ENCODE data around the gene GMNC.

GMNC gene

GRCh38 chr3:190853464-190853863 lies 9.0 kb downstream of the GMNC start:
- no peak overlapping the region for H3K4me3 ChIP-seq (replicated peaks; ENCODE audit: low read depth, low read length)
- TF ChIP-seq, protein P1, sequence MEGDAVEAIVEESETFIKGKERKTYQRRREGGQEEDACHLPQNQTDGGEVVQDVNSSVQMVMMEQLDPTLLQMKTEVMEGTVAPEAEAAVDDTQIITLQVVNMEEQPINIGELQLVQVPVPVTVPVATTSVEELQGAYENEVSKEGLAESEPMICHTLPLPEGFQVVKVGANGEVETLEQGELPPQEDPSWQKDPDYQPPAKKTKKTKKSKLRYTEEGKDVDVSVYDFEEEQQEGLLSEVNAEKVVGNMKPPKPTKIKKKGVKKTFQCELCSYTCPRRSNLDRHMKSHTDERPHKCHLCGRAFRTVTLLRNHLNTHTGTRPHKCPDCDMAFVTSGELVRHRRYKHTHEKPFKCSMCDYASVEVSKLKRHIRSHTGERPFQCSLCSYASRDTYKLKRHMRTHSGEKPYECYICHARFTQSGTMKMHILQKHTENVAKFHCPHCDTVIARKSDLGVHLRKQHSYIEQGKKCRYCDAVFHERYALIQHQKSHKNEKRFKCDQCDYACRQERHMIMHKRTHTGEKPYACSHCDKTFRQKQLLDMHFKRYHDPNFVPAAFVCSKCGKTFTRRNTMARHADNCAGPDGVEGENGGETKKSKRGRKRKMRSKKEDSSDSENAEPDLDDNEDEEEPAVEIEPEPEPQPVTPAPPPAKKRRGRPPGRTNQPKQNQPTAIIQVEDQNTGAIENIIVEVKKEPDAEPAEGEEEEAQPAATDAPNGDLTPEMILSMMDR (IDR thresholded peaks at IDR 0.05; ENCODE audit: low read length, missing control alignments), result no peak

GRCh38 chr3:190849607-190850006 lies 12.9 kb downstream of the GMNC start:
- TF ChIP-seq, protein P1 (IDR thresholded peaks at IDR 0.05; ENCODE audit: low read length, missing control alignments), result no peak
- no peak overlapping the region for H3K4me3 ChIP-seq (replicated peaks; ENCODE audit: low read depth, low read length)
- DNase-seq (ENCODE audit: low read depth), result no peak

More at GRCh38 chr3:190853464-190853863, 9.0 kb downstream of the GMNC start:
- DNase-seq (ENCODE audit: low read depth), result no peak

DNA sequence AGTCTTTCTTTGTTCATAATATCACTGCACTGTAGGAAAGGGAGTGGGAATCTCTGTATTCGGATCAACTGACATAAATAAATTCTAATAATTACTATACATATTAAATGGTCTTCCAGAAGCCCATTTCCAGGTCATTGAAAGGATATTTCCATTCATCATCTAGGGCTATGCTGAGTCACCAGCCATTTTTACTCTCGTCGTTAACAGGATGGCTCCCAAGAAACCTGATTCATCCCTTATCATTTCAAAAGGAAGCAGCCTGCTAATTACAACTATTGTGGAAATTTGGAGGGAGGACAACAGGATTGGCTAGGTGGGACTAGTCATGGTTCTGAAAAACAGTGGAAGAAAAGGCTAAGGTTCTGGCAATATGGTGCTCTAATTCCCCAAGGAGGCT lies 13.6 kb downstream of the GMNC start:
- no peak overlapping the region for H3K4me3 ChIP-seq (replicated peaks; ENCODE audit: low read depth, low read length)
- DNase-seq (ENCODE audit: low read depth), result no peak
- TF ChIP-seq, protein P1 (IDR thresholded peaks at IDR 0.05; ENCODE audit: low read length, missing control alignments), result no peak

GRCh38 chr3:190847436-190847835 lies 15.1 kb downstream of the GMNC start:
- H3K4me3 ChIP-seq (replicated peaks; ENCODE audit: low read depth, low read length), result no peak overlapping the region
- TF ChIP-seq, protein P1 (IDR thresholded peaks at IDR 0.05; ENCODE audit: low read length, missing control alignments), result no peak
- no peak for DNase-seq (ENCODE audit: low read depth)

GRCh38 chr3:190840146-190840545 lies 22.3 kb downstream of the GMNC start:
- TF ChIP-seq, protein P1 (IDR thresholded peaks at IDR 0.05; ENCODE audit: low read length, missing control alignments), result no peak
- H3K4me3 ChIP-seq (replicated peaks; ENCODE audit: low read depth, low read length), result no peak overlapping the region
- peak; percentile 20 for DNase-seq (ENCODE audit: low read depth)

GRCh38 chr3:190831225-190831624 lies 31.3 kb downstream of the GMNC start:
- no peak for DNase-seq (ENCODE audit: low read depth)
- no peak overlapping the region for H3K4me3 ChIP-seq (replicated peaks; ENCODE audit: low read depth, low read length)
- TF ChIP-seq, protein P1 (IDR thresholded peaks at IDR 0.05; ENCODE audit: low read length, missing control alignments), result no peak

DNA sequence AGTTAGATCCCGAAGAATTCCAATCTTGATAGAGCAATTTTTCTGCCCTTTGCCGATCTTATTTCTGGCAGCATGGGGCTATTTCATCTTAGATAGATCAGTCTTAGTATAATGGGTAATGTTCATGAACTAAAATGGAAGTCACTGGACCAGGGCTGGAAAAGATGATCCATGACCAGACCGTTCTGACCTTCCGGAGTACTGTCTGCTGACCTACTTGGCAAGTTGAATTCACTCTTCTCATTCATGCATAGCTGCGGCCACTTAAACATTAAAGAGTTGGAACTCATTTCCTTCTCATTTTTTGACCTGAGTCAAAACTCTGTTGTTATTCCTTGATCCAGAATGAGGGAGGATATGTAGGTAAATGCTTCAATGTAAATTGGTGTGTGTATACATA lies 32.5 kb downstream of the GMNC start:
- TF ChIP-seq, protein P1 (IDR thresholded peaks at IDR 0.05; ENCODE audit: low read length, missing control alignments), result no peak
- no peak for DNase-seq (ENCODE audit: low read depth)
- H3K4me3 ChIP-seq (replicated peaks; ENCODE audit: low read depth, low read length), result no peak overlapping the region

Measured in fibroblast of pulmonary artery (primary cell).